Islet precursor cell (in vitro differentiated cells): ENCODE results near the gene FBXO28.
"Not testable (repeated sequence)": the region's sequence is repeated elsewhere in the genome, so short reads cannot be mapped to it uniquely, and the experiment has no call there.

Source experiments
- DNase-seq: peaks from one replicate; pipeline ENCODE4 v3.0.0-alpha.2; 2018

The FBXO28 gene, protein sequence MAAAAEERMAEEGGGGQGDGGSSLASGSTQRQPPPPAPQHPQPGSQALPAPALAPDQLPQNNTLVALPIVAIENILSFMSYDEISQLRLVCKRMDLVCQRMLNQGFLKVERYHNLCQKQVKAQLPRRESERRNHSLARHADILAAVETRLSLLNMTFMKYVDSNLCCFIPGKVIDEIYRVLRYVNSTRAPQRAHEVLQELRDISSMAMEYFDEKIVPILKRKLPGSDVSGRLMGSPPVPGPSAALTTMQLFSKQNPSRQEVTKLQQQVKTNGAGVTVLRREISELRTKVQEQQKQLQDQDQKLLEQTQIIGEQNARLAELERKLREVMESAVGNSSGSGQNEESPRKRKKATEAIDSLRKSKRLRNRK

GRCh38 chr1:224113918-224114786, at the start of gene FBXO28:
FBXO28 (plus strand) TSS chr1:224114111; CDS start chr1:224114130, 19 bp downstream.
- peak; percentile 97 for DNase-seq

DNA sequence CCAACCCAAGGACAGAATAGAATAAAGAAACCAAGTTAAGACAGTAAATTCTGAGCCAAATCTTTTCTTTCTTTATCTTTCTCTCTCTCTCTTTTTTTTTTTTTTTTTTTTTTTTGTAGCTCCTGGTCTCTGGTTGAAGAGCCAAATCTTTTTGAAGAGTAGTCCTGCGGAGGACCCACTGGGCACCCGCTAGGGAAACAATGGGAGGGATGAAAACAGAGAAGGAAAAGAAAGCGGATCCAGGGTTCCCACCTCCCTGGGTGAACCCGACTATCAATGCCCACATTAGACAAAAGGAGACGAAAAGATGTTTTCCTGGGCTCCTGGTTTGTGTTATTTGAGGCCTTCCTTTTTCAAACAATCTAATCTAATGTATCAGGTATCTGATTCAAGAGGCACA, 49.8 kb upstream of the FBXO28 start:
- no peak for DNase-seq

GRCh38 chr1:224065455-224065854, 48.5 kb upstream of the FBXO28 start:
- DNase-seq, result no peak

- no peak for DNase-seq
These were observed 46.7 kb upstream of the FBXO28 start for GRCh38 chr1:224067207-224067606.

GRCh38 chr1:224067621-224068457, 46.1 kb upstream of the FBXO28 start:
- DNase-seq, result no peak

- DNase-seq, result no peak
These were observed 45.3 kb upstream of the FBXO28 start for GRCh38 chr1:224068458-224069072.

GRCh38 chr1:224069138-224069537, 44.8 kb upstream of the FBXO28 start:
- no peak for DNase-seq

DNA sequence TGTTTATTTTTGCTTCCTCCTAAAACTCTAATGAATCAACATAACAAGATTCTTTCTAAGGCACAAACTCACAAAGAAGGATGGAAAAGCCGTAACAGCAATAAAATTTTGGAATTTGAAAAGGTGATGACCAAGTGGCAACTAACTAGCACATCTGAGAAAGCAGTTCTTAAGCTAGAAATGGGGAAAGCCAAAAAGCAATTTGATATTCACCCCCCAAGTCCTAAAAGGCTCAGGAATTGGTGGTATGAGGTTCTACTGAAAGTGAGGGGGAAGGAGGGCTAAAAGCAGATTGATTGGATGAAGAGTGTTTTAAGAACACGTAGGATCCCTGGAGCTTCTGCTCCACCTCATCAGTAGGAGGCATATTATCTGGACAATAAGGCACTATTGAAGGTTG, 43.4 kb upstream of the FBXO28 start:
- no peak for DNase-seq

GRCh38 chr1:224076407-224076806, 37.5 kb upstream of the FBXO28 start:
- no peak for DNase-seq

- not testable (repeated sequence) for DNase-seq
These were observed 34.3 kb upstream of the FBXO28 start for GRCh38 chr1:224079644-224080043.

DNA sequence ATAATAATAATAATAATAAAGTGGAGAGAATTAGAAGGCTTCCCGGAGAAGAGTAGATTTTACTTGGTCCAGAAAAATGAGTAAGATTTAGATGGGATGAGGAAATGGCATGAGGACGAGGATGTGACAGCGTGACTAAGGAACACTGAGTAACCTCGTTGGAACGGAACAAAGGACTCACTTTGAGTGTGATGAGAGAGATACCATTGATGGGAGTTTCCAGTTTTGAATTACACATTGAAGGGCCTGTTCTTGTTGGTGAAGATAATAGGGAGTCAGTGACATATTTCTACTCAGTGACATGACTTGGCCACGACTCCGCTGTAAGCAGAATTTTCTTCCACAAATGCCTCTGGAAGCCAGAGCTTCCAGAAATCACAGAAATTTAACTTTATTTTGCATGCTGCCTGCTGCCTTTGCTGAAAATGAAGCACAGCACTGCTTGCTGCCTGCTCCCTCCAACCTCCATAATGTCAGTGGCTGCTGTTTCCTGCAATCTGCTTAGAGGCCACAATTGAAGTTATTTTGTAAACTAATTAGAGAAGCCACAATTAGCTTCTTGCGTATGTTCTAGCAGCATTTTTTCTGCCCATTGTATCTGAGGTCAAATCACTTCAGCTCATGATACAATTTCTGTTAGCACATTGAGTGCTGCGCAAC, 33.7 kb upstream of the FBXO28 start:
- no peak for DNase-seq

DNA sequence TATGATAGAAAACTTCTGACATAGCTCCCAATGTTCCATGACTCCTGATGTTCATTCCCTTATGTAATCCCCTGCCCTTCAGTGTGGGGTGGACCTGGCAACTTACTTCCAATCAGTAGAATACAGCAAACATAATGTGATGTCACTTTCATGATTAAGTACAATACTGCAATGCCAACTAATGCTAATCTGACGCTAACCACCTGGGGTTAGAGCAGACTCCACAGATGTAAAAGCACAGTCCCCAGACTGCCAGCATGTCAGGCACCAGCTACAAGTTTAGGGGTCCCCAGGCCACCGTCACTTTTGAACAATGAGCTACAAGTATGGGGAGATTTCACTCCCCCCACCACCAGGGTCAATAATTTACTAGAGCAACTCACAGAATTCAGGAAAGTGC, 32.3 kb upstream of the FBXO28 start:
- no peak for DNase-seq

DNA sequence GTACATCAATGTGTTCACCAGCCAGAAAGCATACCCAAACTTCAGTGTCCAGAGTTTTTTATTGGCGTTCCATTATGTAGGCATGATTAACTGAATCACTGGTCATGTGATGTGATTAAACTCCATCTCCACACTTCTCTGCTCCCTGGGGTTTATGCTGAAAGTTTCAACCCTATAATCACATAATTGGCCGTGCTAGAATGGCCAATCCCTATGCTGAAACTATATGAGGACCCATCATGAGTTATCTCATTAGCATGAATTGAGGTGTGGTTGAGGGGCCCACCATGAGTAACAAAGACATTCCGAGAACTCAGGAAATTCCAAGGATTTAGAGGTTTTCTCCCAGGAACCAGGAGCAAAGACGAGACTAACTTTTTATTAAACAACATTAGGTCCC, 31.8 kb upstream of the FBXO28 start:
- DNase-seq, result no peak

DNA sequence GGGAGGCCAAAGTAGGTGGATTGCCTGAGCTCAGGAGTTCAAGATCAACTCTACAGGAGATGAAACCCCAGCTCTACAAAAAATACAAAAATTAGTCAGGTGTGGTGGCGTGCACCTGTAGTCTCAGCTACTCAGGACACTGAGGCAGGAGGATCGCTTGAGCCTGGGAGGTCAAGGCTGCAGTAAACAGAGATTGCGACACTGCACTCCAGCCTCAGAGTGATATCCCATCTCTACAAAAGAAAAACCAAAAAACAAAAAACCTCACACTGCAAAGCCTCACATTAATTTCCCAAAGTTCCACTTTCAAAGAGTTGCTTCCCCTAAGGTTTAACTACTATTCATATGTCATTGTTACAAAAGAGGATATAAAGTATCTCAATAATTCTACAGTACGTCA, 29.0 kb upstream of the FBXO28 start:
- DNase-seq, result no peak

DNA sequence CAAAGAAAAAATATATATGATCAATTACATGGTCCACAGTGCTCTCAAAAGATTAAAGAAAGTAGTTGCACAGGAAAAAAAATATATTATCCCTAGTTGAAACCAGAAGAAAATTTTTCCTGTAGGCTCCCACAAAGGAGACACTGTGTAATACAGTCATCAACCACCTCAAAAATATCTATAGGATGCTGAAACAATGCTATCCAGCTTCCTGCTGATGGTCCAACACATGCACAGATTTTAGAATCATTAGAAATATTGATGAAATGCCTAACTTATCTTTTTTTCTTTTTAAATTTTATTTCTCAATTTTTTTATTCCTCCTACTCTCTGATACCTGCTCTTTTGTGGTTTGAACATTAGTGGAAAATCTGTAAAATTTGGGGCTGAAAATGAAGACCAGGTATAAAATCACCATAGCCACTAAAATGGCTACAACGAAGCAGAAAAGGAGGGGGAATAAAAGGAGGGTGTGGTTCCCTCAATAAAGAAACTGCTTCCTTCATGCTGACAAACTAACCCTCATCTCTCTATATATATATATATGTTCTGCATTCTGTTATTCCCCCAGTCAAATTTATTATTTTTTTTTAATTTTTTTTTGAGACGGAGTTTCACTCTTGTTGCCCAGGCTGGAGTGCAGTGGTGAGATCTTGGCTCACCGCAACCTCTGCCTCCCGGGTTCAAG, 28.3 kb upstream of the FBXO28 start:
- DNase-seq, result no peak

- DNase-seq, result no peak
These were observed 26.6 kb upstream of the FBXO28 start for GRCh38 chr1:224087286-224087794.

DNA sequence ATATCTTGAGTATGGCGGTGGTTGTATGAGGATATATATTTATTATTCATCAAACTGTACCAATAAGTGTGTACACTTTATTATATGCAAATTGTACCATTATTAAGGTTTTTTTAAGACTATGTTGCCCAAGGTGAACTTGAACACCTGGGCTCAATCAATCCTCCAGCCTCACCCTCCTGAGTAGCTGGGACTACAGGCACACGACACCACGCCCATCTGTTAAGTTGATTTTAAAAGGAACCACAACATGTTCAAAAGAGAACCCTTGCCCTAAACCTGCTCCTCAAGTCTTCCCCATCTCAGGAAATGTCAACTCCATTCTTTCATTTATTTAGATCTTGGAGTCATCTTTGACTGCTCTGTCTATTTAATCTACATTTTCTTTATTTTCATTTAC, 24.3 kb upstream of the FBXO28 start:
- no peak for DNase-seq

DNA sequence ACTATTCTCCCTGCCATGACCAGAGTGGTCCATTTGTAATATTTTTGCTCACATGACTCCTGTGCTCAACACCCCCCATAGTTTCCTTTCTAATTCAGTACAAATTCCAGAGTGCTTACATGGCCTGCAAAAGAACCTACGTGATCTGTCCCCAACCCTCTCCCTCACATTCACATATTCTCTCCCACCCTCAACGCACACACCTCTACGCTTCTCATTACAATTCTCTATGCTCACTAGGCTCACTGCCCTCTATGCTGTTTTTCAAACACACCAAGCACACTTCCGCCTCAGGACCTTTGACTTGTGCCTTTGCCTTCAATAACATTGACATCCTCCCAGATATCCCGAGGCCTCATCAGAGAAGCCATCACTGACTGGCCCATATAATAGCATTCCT, 23.8 kb upstream of the FBXO28 start:
- DNase-seq, result no peak

- DNase-seq, result no peak
These were observed 21.8 kb upstream of the FBXO28 start for GRCh38 chr1:224092111-224092510.

GRCh38 chr1:224092601-224093000, 21.3 kb upstream of the FBXO28 start:
- DNase-seq, result no peak

DNA sequence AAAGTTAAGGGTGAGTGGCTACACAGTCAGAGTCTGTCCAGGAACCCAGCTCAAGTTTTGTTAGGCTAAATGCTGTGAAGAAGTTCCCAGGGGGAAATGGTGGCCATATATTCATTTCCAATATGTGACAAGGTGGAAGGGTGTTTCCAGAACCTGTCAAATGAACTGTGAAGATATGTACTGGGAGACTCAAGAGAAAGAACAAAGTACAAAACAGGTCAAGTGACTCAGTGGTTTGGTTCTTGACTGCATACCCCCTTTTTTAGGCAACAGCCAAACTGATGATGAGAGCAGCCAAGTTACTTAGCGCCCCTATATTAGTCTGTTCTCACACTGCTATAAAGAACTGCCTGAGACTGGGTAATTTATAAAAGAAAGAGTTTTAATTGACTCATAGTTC, 18.6 kb upstream of the FBXO28 start:
- DNase-seq, result no peak
